ENCODE results near the gene HIBADH. TPM values are rescaled to one million over a fixed set of nuclear protein-coding genes. Genes with fewer than 3 reads are reported as not detected.

HIBADH gene
- polyA plus RNA-seq, 2 of the 4 experiments (the other 2 are of a cell fraction): 49.5 to 118 TPM

DNA sequence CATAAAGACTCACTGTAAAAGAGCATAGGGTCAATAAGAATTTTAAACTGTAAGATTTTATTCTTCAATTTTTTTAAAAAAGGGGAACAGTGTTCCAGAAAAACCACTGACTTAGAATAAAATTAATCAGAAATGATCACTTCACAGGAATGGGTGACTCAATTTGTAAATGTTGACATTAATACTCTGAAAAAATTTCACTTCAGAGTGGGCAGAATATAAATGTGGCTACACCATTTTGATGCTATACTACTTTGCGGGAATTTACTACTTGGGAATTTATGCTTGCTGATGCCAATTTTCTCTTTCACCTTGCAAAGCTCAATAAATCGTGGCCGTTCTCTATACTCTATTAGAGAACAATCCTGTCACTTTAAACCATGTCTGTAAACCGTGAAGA lies 126.9 kb downstream of the HIBADH start (continued):
- TF ChIP-seq CHD4 (IDR thresholded peaks at IDR 0.05; ENCODE audit: borderline replicate concordance) (no peak), HOXB13 (CRISPR knock-in tag; IDR thresholded peaks at IDR 0.05; ENCODE audit: low read depth) (no peak)

GRCh38 chr7:27533652-27534081 lies 129.0 kb downstream of the HIBADH start:
- WGBS (ENCODE audit: missing lambda C conversion rate): 90% methylated on average over 6 of the region's 6 CpGs

GRCh38 chr7:27532314-27532713 lies 130.4 kb downstream of the HIBADH start:
- H3K27ac ChIP-seq: no peak overlapping the region
- no peak for ATAC-seq
- H3K4me3 ChIP-seq: no peak overlapping the region
- POLR2A ChIA-PET: no interaction called here
- no peak overlapping the region for H3K4me2 ChIP-seq
- TF ChIP-seq BHLHE40 (IDR thresholded peaks at IDR 0.05; ENCODE audit: low read depth, low read length): no peak
- TF ChIP-seq SREBF2 (IDR thresholded peaks at IDR 0.05): no peak
- TF ChIP-seq RARB (CRISPR knock-in tag; IDR thresholded peaks at IDR 0.05): no peak
- TF ChIP-seq HDAC2 (IDR thresholded peaks at IDR 0.05): no peak
- TF ChIP-seq JUN (IDR thresholded peaks at IDR 0.05): no peak
- TF ChIP-seq FOSB (CRISPR knock-in tag; IDR thresholded peaks at IDR 0.05): no peak
- TF ChIP-seq ZNF302 (CRISPR knock-in tag; IDR thresholded peaks at IDR 0.05): no peak
- no peaks in the 10 kb centered on the region for H3K9me3 ChIP-seq
- FAIRE-seq: no peak
- no peak for DNase-seq (ENCODE audit: low read depth in 1 of 2, low spot score in 1 of 2)
- CTCF ChIA-PET: interaction anchor here (1.7 kb wide), 1 partner anchor 297 kb away, joined by 4 read pairs; no protein-coding TSS in a partner anchor
- WGBS (ENCODE audit: missing lambda C conversion rate): 75% methylated on average over 1 of the region's 1 CpG
- no peaks in the 10 kb centered on the region for H3K4me1 ChIP-seq

More at GRCh38 chr7:27533652-27534081, 129.0 kb downstream of the HIBADH start:
- ChIA-PET POLR2A (no interaction called here), CTCF (no interaction called here)
- Histone ChIP-seq H3K27ac (no peak overlapping the region), H3K9me3 (no peaks in the 10 kb centered on the region), H3K4me3 (no peak overlapping the region), H3K4me2 (no peak overlapping the region), H3K4me1 (no peaks in the 10 kb centered on the region)
- FAIRE-seq (peak; percentile 28), DNase-seq (ENCODE audit: low read depth in 1 of 2, low spot score in 1 of 2) (no peak), ATAC-seq (no peak)
- TF ChIP-seq MYC (IDR thresholded peaks at IDR 0.05; ENCODE audit: borderline replicate concordance, low read length): no peak
- TF ChIP-seq FOSB (CRISPR knock-in tag; IDR thresholded peaks at IDR 0.05): no peak
- TF ChIP-seq NPAS2 (CRISPR knock-in tag; IDR thresholded peaks at IDR 0.05; ENCODE audit: borderline replicate concordance): no peak
- TF ChIP-seq RCOR1 (IDR thresholded peaks at IDR 0.05; ENCODE audit: low read depth, low read length): no peak
- no peak for TF ChIP-seq FOSL2 (IDR thresholded peaks at IDR 0.05)
- TF ChIP-seq FOSL2 (CRISPR knock-in tag; IDR thresholded peaks at IDR 0.05): no peak
- no peak for TF ChIP-seq RARB (CRISPR knock-in tag; IDR thresholded peaks at IDR 0.05)
- TF ChIP-seq TP53 (CRISPR knock-in tag; IDR thresholded peaks at IDR 0.05): no peak
- no peak for TF ChIP-seq RAD21 (conservative IDR thresholded peaks at IDR 0.05 in 1 of 2, IDR thresholded peaks at IDR 0.05 in 1 of 2)
- TF ChIP-seq HDAC2 (IDR thresholded peaks at IDR 0.05): no peak
- TF ChIP-seq TFCP2L1 (CRISPR knock-in tag; IDR thresholded peaks at IDR 0.05): no peak
- no peak for TF ChIP-seq MAFK (IDR thresholded peaks at IDR 0.05; ENCODE audit: partially characterized antibody)
- no peak for TF ChIP-seq EP300 (IDR thresholded peaks at IDR 0.05)
- TF ChIP-seq HES2 (IDR thresholded peaks at IDR 0.05): no peak
- TF ChIP-seq, protein P1, sequence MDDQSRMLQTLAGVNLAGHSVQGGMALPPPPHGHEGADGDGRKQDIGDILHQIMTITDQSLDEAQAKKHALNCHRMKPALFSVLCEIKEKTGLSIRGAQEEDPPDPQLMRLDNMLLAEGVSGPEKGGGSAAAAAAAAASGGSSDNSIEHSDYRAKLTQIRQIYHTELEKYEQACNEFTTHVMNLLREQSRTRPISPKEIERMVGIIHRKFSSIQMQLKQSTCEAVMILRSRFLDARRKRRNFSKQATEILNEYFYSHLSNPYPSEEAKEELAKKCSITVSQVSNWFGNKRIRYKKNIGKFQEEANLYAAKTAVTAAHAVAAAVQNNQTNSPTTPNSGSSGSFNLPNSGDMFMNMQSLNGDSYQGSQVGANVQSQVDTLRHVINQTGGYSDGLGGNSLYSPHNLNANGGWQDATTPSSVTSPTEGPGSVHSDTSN (IDR thresholded peaks at IDR 0.05): no peak
- TF ChIP-seq POLR2A (IDR thresholded peaks at IDR 0.05; ENCODE audit: low read length): no peak
- TF ChIP-seq GATA3 (IDR thresholded peaks at IDR 0.05; ENCODE audit: borderline replicate concordance): no peak
- no peak for TF ChIP-seq HOXB5 (CRISPR knock-in tag; IDR thresholded peaks at IDR 0.05)
- no peak for TF ChIP-seq POLR2AphosphoS2 (conservative IDR thresholded peaks at IDR 0.05; ENCODE audit: low read length)
- no peak for TF ChIP-seq ZNF302 (CRISPR knock-in tag; IDR thresholded peaks at IDR 0.05)

- no peak for TF ChIP-seq FOSB (CRISPR knock-in tag; IDR thresholded peaks at IDR 0.05)
- TF ChIP-seq, protein P2, sequence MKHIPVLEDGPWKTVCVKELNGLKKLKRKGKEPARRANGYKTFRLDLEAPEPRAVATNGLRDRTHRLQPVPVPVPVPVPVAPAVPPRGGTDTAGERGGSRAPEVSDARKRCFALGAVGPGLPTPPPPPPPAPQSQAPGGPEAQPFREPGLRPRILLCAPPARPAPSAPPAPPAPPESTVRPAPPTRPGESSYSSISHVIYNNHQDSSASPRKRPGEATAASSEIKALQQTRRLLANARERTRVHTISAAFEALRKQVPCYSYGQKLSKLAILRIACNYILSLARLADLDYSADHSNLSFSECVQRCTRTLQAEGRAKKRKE (CRISPR knock-in tag; IDR thresholded peaks at IDR 0.05; ENCODE audit: low read depth): no peak
- no peak for TF ChIP-seq USF2 (IDR thresholded peaks at IDR 0.05)
- no peak overlapping the region for H3K27ac ChIP-seq
- H3K4me3 ChIP-seq: no peak overlapping the region
- no peaks in the 10 kb centered on the region for H3K9me3 ChIP-seq
- H3K4me1 ChIP-seq: no peaks in the 10 kb centered on the region
- DNase-seq (ENCODE audit: low read depth in 1 of 2, low spot score in 1 of 2) (no peak), ATAC-seq (no peak), FAIRE-seq (no peak)
- H3K4me2 ChIP-seq: no peak overlapping the region
- CTCF ChIA-PET: interaction anchor here (1.2 kb wide), 1 partner anchor 290 kb away, joined by 3 read pairs; no protein-coding TSS in a partner anchor
- 76% methylated on average over 2 of the region's 2 CpGs for WGBS (ENCODE audit: missing lambda C conversion rate)
- POLR2A ChIA-PET: no interaction called here
These were observed 135.4 kb downstream of the HIBADH start for GRCh38 chr7:27527348-27527714.

Data from A549 (cell line).